HG03558 (cell line): ENCODE measurements around the gene FAM76B.

Experiments used
- ATAC-seq: cut with Tn5 transposase; IDR thresholded peaks from one replicate; pipeline ENCODE4 v1.9.1; 2021; ENCODE audit warnings: moderate number of reproducible peaks; ENCODE audit not compliant: unreplicated experiment; ENCODE audit errors: extremely low read depth

FAM76B gene

DNA sequence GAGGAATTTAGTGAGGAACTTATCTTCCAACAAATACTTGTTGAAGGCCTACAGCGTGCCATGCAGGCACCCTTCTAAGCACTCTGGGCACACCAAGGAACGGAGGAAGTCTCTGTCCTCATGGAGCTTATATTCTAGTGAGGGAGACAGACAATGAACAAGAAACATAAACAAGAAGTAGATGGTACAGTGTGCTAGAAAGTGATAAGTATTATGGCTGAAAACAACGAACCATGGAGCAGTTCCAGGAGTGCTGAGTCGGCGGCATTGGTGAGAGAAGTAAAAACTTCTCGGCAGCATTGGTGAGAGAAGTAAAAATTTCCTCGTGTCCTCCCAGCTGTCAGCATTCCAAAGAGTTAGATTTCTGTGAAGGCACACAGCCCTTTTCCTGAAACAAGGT is 53.2 kb downstream of the FAM76B start:
- no peak for ATAC-seq

DNA sequence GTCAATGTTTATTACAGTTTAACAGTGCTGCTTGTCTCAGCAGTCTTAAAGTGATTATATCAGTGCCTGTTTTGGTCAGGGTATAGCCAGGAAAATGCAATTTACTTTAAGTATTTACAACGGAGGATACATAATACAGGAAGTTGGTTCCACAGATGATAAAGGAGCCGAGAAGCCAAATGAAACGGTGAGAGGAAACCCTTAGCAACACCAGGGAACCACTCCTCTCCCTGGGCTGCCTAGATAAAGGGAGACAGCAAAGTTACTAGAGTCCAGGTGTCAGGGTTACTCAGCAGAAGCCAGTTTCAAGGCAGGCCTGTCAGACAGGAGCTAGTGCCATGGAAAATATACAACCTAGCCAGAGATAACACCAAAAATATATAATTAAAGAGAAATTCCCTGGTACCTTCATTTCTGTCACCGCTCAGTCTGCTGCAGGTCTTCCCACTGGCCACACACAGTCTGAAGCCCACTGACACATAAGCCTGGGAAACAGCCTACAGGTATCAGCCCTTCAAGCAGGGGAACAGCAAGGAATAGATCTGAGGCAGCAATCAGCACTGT is 55.5 kb downstream of the FAM76B start:
- no peak for ATAC-seq

DNA sequence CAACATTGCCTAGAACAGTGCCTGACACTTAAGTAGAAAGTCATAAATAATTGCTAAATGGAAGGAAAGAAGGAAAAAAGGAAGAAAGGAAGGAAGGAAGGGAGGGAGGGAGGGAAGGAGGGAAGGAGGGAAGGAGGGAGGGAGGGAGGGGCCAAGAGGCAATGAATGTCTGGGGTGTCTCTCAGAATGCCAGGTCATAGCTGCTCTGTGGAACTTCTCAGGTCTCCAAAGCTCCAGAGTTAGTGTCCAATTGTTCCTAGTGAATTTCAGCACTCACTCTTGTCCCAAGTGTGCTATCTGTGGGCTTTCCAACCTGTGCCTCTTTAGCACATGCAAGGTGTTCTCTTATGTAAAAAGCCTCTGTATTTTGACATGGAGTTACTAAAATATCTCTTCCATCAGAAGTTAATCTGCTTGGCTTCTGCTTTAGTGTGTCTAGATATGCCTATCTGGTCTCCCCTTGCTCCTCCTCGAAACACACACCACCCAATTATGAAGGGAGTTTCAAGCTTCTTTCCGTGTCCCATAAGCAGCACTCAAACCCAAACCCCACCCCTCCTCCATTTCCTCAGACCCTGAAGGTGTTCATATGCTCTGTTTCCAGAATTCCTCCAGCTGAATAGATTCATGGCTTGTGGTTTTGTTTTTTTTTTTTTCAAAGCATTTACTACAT is 56.5 kb downstream of the FAM76B start:
- ATAC-seq, result no peak

DNA sequence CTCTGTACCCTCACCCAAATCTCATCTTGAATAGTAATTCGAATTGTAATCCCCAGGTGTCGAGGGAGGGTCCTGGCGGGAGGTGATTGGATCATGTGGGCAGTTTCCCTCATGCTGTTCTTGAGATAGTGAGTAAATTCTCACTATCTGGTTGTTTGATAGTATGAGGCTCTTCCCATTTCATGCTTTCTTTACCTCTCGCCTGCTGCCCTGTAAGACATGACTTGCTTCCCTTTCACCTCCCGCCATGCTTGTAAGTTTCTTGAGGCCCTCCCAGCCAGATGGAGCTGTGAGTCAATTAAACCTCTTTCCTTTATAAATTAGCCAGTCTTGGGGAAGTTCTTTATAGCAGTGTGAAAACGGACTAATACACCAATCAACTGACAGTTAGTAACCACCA is 60.1 kb downstream of the FAM76B start:
- no peak for ATAC-seq

DNA sequence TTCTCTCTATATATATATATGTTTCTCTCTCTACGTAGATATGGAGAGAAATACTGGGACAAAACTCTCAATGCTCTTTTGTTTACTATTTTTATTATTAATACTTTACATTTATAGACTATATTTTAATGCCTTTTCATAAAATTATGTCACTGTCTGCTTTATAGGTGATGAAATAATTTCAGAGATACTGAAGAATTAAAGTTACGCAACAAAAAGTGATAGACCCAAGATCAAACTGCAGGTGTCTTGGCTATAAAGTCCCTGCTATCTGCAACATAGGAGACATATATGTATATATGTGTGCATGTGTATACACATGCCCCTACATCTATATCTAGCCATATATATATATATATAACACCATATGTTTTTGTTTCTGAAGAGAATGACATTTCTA is 60.8 kb downstream of the FAM76B start:
- ATAC-seq, result no peak

DNA sequence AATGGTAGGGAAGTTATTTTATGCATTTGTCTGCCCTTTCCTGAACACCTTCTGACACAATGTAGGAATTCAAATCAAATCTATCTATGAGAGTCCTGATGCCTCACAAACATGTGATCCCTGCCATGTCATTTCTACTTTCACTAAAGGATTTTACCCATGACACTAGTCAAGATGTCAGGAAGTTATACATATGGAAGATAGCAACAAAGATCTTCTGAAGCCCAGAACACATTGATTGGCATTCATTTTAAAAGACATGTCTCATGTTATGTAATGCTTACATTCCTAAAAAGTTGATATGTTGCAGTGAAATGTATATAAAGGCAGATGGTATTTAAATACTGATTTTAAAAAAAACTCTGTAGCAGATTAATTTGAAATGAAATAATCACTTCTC is 61.5 kb downstream of the FAM76B start:
- ATAC-seq, result no peak

DNA sequence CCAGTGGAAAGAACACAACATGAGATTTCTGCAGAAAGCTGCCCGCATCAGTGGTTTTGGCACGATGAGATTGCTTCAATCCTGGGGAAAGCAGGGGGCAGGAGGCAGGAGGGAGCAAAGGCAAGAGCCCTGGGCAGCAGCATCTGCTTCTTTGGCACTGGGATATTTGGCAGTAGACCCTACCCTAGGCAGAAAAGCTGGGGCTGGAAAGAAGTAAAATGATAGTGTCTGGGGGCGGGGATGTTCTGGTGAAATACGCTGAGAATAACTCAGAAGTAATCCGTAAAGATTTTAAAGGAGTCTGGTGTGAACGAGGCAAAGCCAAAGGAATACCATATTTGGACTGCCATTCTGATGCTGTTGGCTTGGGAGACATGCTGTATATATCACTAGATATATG is 62.0 kb downstream of the FAM76B start:
- no peak for ATAC-seq

DNA sequence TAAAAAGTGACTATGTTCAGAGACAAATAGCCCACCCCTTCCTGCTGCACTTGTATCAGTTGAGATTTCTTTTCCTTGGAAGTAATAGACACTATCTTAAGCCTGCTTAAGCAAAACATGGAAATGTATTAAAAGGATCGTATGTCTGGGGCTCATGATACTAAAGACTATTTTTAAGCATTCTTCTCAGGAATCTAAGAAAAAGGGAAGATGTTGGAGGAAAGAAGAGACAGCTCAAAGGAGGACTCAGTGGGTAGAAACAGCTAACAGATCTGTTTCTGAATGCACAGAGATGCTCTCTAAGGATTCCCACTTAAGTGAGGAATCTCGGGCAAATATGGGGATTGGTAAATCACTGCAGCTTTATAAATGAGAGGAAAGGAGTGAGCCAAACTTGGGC is 62.5 kb downstream of the FAM76B start:
- ATAC-seq, result no peak

DNA sequence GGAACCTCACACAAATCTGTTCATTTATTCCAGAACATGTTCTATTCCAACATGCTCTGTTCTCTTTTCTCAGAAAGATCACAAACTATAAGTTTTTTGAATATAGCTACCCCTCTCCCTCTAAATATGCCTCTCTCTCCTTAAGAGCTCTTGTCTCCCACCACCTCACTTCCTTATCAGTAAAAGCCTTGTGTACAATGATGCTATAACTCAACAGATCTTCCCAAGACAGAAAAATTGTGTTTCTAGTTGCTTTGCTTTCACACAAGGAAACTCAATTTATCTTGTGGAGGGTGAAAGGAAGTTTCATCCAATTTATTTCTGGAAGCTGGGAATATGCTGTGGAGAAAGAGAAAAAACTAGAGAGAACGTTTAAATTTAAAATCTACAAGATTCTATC is 64.4 kb downstream of the FAM76B start:
- no peak for ATAC-seq

DNA sequence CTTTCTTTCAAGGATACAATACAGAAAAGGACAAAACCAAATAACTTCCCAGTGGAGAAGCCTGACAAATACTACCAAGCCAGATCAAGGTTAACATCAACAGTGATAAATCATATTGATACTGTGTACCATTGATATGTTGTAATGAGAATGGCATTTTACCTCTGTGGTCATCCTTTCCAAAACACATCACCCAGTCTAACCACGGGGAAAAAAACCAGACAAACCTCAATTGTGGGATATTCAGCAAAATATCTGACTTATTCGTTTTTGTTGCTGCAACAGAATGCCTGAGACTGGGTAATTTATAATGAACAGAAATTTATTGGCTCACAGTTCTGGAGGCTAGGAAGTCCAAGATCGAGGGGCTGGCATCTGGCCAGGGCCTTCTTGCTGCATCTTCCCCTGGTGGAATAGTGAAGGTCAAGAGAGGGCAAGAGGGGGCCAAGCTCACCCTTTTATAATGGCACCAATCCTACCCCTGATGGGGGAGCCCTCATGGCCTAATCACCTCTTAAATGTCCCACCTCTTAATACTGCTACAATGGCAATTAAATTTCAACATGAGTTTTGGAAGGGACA is 66.1 kb downstream of the FAM76B start:
- ATAC-seq, result no peak

DNA sequence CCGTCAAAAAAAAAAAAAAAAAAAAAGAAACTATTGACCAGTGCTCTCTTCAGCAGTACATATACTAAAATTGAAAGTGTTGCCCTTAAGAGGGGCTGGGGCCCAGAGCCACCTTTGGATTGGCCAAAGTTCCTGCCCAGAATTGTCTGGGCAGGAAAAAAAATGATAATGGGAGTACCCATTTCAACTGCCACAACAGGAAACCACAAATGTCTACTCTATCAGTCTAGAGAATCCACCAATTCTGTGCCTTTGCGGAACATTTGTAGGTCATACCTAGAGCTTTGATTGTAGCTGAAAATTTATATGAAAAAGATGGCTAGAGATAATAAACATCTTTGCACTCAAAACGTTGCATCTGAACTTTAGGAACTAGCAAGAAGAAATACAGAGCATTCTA is 69.4 kb downstream of the FAM76B start:
- ATAC-seq, result no peak
